Left renal pelvis (tissue), 4 donors: Measurements from ENCODE around the gene PIP5KL1. TPM values are rescaled to one million over a fixed set of nuclear protein-coding genes. Genes with fewer than 3 reads are reported as not detected.

Source experiments
- DNase-seq, 4 donors: peaks; one replicate each; pipeline ENCODE4 v3.0.0-alpha.2; 2013; ENCODE audit warnings: low read depth in 4 of 4, low spot score in 3 of 4
- polyA plus RNA-seq, 4 donors: library from polyadenylated mRNA; unstranded; fragments of 120-200 nt; gene quantifications; one replicate each; pipeline ENCODE4 v1.2.1, GENCODE V29; 2013; ENCODE audit not compliant: insufficient read length in 4 of 4

PIP5KL1 gene
- polyA plus RNA-seq, 4 donors = 0.85 to 2.2 (median 1.9) TPM

DNA sequence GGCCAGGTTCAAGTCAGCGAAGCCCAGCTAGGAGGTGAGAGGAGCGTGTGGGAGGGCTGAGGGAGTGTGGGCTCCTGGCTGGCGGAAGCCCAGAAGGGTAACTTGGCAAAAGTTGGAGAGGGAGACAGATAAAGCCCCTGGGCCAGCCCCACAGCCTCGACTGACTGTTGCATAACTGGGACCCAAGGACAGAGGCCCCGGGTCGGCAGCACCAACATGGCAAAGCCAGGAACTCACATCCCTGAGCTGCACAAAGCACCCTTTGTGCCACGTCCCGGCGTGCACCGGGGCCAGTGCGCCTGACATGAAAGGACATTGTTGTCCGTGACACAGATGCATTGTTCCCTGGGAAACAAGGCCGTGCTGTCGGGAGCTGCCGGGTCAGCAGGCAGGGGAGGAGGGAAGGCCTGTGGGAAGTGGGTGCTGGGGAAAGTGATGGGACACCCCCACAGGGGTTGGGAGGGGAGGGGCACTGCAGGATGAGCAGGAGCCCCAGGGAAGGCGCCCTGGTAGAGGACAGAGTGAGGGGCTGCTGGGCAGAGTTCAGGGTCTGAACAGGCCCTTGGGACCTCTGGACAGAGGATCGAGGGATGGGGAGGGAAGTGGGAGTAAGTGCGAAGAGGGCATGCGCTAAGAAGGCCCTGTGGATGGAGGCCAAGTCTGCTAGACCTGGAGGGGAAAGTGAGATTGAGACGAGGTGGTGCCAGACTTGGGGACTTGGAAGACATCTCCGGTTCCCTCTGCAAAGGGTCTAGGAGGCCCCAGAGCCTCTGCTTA lies 20.1 kb upstream of the PIP5KL1 start:
- DNase-seq = no peak

DNA sequence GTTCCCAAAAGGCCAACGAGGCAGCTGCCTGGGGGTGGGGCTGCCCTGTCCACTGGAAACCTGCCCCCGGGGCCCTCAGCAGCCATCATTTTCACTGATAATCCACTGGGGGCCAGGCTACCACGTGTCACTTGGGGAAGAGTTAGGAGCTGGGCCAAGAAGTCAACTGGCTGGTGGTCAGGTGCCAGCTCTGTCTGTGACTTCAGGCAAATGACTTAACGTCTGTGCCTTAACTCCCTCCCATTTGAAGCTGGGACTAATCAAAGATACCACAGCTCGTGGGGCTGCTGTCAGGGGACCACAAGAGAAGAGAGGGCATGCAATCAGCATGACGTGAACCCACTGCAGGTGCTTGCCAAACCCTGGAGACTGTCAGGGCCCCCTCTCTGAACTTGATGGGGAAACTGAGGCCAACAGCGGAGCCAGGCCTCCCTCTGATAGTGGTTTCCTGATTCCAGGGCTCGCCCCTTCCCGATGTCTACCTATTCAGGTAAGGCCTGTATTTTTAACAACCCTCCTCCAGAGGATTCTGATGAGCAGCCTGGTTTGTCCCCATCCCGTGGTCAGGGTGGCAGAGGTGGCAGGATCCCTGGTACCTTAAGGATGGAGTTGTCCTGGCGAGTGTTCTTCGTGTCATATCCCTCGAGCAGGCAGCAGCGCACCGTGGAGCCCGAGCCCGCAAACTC lies 19.4 kb upstream of the PIP5KL1 start:
- no peak for DNase-seq

DNA sequence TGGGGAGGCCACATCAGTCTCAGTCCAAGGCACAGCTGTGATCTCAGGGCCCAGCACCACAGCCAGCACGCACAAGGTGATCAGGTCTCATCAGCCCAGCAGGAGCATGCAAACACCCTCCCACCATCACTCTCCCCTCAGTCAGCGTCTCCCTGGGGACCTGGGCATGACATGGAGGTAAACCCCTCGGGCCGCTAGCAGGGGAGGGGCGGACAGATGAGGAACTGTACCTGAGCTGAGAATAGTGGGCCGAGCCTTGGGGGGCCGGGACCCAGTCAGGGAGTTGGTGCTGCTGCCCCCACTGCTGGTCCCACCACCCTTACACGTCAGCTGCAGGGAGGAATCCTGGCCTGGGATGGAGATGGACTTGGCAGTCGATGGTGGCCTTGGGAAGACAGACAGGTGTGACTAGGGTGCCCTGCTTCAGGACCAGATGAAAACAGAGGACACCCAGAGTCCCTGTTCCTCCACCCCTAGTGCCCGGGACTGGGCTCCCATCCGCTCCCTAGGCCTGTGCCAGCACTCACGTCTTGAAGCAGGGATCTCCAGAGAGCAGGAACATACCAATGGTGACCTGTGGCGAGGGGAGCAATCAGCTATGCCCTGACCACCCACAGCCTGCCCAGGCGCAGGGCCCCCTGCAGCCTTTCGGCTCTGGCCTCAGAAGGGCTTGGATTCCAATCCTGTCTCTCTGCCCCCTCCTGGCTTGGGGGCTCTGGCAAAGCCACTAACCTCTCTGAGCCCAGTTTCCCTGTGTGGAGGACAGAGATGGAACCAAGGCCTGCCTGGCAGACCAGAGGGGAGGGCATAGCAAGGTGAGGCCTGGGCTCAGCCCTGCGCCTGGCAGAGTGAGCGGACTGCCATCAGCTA lies 17.5 kb upstream of the PIP5KL1 start:
- DNase-seq = no peak

DNA sequence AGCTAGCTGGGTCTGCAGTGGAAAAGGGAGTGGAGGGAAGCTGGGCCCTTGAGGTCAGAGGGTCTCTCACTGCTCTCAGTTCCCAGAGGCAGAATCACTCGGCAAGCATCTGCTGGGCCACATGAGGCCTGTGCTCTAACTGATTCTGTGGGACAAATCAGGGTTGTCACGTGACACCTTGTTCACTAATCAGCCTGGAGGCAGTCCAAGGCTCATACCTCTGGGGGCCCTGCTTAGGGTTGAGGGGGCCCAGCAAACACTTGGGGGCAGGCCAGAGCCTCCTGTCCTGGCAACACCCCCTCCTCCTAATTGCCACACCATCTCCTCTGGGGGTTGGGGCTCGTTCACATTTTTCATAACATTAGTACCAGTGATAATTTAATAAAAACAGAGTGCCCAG lies 16.2 kb upstream of the PIP5KL1 start:
- no peak for DNase-seq

DNA sequence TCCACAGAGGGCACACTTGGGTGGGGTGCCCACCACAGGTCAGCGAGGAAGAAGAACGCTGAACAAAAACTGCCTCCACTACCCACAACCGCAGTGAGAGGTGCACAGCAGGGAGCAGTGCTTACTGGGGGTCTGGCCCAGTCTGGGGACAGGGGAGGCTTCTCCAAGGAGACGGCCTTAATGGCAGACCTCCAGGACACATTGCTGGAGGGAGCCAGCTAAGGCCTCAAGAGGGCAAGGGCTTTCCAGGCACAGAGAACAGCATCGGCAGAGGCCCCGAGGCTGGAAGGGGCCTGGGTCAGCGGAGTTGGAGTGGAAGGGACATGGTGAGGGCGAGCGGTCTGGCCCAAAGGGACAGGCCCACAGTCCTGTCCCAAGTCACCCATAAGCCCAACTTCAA lies 15.4 kb upstream of the PIP5KL1 start:
- DNase-seq = no peak

DNA sequence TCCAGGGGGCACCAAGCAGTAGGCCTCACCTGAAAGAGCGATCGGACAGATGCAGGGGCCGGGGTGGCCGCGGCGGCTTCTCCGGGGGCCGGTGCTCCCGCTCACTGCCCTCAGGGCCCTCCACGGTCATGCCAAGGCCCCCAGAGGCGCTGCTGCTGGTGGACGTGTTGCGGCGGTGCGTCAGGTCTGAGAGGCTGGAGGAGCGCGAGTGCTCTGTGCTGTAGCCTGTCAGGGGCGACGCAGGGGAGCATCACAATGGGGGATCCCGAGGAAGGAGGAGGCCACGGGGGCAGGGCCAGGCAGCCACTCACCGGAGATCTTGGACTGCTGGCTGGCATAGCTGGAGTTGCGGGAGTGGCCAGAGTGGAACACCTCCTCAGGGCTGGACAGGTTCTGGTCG lies 14.8 kb upstream of the PIP5KL1 start:
- DNase-seq = no peak

DNA sequence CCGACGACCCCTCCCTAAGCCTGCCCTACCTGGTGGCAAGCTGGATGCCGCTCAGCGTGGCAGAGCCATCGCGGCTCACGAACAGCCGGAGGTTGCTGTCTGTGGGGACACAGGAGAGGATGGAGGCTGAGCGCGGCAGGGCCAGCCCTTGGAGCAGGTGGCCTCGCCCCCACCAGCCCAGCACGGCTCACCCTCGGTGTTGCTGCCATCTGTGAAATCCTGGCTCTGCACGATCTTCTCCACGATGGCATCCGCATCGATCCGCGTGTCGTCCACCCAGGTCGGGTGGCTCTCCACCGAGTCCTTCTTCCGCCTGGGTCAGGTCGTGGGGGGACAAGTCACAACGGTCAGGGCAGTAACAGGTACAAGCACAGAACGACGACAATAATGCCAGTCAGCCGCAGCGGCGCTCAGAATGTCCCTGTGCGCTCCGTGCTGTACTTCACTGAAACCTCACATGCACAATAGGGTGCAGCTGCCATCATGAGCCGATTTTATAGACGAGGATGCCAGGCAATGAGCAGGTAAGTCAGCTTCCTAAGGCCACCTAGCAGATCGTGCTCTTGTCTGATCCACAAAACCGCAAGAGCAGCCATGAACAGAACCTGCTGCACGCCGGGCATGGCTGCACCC lies 14.1 kb upstream of the PIP5KL1 start:
- DNase-seq = no peak

DNA sequence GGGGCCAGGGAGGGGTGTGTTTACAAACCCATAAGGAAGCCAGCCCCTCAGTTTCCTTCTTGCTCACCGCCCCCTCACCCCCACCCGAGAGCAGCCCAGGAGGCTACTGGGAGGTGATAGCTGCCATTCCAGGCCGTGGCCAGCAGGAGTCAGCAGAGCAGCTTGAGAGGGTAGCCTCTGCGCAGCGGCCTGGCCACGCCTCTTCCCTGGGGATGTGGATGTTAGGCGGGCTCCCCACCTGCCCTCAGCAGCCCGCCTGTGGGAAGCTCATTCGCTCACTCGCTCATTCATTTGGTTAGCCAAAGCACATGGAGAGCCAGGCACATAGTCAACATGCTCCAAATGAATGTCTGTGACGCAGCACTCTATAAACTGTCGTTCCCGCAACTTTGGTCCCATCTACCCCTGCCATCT lies 13.2 kb upstream of the PIP5KL1 start:
- DNase-seq = no peak

DNA sequence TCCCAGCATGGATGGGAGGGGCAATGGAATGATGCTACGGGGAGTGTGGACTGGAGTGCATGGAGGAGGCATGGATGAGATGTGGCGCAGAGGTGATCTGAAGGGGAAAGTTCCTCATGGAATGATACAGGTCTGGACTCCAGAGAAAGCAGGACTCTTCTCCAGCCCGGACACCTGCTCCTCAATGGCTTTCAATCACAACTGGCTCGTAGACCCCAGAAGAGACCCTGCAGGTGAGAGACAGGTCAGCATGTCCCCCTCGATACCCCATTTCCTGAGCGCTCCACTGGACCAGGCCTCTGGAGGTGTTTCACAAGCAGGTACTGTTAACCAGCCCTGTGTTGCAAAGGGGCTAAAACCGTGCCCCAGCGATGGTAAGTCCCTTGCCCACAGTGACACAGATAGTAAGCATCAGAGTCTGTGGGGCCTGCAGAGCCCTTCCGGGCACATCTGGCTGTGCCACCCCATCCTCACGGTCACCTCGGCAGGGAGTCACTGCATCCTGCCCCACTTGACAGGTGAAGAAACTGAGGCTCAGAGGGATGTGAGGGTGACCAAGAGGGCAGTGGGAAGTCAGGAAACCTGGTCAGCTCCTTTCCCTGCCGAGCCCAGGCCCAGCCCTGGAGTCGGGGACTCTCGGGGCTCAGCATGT lies 12.6 kb upstream of the PIP5KL1 start:
- no peak for DNase-seq

DNA sequence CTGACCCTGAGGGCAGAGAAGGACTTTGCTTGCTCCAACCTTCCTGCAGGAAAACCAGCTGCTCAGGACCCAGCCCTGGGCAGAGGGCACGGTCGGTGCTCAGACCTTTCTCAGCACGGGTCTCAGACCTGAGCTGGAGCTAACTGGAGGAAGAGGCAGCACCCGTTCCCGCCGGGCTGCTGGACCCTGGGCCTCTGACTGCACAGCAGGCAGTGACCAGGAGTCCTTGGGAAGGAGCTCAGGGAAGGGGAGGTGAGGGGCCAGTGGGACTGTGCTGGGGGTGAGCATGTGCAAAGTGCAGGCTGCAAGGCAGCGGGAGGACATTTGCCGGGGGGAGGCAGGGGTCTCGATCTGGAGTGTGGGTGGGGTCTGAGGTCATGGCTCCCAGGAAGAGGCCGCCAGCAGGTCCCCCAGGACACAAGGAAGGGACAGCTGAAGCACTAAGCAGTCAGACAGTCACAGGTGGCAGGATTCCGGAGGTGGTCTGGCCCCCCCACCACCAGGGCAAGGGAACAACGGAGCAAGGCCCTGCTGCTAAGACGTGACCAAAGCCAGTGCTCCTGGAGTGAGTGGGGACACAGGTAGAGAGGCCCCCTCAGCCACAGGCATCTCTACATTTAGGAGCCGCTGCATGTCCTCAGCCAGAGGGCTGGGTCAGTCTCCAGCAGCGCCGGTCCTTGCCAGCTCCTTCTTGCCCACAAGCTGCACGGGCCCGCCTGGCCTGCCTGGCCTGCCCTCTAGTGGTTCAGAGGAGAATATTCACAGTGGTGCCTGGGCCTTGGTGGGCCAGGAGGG lies 11.8 kb upstream of the PIP5KL1 start:
- no peak for DNase-seq

DNA sequence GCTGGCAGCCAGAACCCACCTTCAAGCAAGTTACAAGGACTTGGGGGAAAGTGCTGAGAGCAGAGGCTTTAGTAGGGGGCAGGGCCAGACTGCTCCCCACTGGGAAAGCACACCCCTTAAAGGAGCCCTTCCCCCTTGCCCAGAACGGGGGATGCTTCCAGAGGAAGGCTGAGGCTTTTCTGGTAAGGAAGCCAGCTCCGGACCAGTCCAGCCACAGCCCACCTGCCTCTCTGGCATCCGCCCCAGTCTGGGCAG lies 11.3 kb upstream of the PIP5KL1 start:
- DNase-seq = no peak

DNA sequence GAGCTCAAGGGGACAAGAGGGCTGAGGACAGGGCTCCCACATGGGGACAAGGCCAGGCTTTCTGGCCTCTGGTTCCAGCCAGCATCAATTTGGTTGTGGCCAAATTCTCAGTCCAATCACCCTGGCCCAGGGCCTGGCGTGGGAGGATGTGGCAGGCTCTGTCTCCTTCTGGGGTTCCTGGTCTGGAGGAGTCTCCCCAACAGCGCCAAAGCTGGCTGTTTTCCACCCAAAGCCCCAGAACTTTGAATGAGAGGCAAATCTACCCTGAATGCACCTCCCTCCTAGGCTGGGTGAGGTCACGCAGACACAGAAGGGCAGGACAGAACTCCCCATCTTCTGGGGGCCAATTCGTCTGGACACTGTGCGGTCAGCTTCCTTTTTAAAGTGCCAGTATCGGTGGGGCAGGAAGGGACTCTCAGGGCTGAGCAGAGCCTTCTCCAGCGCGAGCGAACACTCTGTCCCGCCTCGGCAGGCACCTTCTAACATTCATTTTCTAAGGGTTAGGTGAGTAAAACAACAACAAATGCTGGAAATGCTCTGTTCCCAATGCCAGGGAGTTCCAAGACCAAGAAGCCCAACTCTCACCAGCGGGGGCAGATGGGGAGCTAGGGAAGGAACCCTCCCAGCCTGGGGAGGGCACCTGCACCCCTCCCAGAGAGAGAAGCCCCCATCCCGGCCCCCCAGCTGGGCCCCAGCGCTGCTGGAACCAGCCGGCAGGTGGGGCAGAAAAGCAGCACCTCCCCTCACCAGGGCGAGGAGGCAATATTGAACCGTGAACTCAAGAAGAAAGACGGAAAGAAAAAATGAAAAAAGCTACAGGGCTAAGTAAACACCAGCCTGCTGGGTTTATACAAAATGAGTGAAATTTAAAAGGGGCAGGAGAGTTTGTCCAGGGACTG lies 10.7 kb upstream of the PIP5KL1 start:
- no peak for DNase-seq

DNA sequence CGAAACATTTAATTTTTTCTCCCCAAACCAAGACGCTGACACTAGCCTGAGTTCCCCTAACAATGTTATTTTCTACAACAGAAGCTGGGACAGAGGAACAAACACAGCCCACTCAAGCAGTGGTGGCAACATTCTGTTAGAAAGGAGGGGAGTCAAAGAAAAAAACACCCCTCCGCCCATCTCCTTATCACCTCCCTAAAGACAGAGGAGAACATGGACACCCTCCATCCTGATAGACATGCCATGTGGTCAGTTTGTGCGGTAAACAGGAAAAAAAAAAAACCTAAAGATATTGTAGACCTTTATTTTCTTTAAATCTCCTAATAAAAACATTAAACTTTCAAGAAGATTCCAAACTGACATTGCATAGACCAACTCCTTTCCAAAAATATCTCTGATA lies 10.0 kb upstream of the PIP5KL1 start:
- no peak for DNase-seq

DNA sequence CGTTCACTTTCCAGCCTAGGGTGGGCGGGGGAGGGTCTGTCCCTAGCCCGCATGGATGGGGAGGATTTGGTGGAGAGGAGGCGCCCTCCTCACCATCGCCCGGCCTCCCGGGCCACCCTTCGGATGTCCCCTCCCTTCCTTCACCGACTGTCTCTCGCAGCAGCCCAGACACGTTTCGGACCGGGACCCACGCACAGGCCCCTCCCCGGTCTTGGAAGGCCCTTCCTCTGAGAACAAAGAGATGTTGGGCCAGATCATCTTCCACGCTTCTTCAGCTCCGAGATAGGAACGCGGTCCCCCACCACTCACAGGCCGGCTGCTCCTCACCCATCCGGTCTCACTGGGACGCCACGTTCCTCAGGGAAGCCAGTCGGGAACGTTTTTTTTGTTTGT lies 7.7 kb upstream of the PIP5KL1 start:
- DNase-seq = no peak

DNA sequence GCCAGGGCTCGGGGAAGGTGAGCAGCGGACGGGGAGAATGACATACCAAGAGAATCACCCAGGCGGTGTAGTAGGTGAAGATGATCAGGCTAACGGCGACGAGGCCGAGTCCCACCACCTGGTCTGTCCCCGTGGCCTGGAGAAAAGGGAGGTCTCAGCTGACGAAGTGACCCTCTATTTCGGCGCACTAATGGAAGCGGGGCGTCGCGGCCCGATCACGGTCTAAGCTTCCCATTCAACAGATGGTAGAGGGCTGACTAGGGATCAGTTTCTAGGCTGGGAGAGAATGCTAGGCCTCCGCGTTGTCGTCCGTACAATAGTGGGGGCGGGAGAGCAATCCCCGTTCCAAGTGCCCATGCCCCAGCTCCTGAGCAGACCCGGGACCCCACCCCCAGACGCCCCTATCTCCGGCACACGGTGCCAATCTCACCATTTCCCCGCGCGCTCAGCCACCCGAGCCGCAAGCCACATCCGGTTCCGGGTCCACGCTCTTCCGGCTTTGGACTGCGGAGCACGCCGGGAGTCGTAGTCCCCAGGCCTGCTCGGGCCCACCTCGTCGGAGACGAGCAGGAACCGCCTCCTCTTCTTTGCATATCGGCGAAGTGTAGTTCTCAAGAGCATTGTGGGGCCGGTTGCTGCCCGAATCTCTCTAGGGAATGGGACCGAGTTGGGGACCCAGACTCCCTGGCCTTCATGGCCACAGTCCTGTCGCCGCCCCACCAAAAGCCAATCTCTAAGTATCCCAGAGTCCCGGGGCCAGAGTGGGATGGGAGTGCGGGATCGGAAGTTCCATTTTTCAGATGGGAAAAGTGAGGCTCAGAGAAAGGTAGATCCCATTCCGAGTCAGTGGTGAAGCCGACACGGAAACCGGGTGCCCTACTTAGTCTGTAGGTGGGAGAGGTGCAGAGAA lies 7.1 kb upstream of the PIP5KL1 start, which contains the start of gene DPM2:
DPM2 (minus strand) TSS at position 467 of the 910 bp plus-strand sequence; CDS start at position 433, 34 bp downstream.
- peak; percentile 62 to 77 (median 76) for DNase-seq

DNA sequence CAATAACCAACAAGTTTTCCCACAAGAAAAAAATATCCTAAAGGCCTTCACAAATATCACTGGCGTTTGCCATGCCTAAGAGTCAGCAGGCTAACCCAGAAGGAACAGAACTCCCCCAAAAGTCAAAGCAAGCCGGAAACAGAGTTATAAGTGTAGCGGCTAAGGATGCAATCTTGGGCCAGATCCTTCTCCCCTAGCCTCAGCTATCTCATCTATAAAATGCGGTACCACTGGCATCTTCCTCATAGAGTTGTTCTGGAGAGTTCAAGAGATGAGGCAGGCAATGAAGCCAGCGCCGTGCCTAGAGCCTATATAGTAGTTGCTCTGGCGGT lies 6.4 kb upstream of the PIP5KL1 start:
- DNase-seq = no peak

DNA sequence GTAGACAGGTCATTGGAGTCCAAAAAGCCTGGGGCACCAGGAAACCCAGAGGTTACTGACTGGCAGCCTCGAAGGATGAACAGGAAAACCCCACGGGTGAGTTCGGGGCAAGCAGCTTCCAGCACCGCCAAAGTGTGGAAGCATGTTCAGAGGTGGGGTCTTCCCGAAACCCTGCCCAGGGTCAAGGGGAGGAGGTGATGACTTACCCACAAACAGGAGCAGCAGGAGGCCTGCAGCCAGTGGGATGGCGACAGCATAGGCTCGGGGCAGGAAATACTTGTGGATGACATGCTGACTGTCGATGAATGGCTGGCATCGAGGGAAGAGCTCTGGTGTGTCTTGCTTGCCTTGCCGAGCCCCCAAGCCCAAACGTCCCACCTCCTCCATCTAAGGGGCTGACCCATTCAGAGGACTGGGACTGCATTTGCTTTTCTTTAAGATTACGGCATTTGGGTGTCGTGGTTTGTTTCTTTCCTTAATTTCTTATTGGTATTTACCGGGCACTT lies 5.8 kb upstream of the PIP5KL1 start:
- DNase-seq = no peak

DNA sequence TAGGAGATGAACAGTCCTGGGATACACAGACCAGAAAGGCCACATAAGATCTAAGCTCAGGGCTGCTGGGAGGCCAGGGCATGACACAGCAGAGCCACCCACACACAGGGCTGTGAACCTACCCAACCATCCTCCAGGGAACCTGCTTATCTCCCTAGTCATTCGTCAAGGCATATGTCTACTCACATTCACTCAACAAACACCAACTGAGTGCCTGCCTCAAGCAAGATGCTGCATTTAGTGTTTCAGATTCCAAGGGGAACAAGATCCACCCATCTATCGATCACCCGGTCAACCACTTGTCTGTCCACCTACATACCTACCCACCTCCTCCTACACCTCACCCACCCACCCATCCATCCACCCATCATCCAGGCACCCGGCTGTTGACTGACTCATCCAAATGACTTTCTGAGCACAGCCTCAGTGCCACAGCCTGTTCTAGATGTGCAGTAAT lies 5.2 kb upstream of the PIP5KL1 start:
- DNase-seq = no peak
